GM12875 (cell line): Measurements from ENCODE around the gene DEF6.

Source experiments
- H3K4me3 ChIP-seq: one replicate; pipeline ENCODE4 v1.5.1; 2011; ENCODE audit warnings: low read depth, low read length, control low read depth
- TF ChIP-seq, protein P1 (sequence below): IDR thresholded peaks from 2 replicates; pipeline ENCODE4 v1.5.1; 2011; ENCODE audit warnings: low read depth, mild to moderate bottlenecking, control low read depth, inconsistent platforms, low read length, moderate library complexity, borderline replicate concordance; ENCODE audit not compliant: insufficient read depth

DEF6 gene

DNA sequence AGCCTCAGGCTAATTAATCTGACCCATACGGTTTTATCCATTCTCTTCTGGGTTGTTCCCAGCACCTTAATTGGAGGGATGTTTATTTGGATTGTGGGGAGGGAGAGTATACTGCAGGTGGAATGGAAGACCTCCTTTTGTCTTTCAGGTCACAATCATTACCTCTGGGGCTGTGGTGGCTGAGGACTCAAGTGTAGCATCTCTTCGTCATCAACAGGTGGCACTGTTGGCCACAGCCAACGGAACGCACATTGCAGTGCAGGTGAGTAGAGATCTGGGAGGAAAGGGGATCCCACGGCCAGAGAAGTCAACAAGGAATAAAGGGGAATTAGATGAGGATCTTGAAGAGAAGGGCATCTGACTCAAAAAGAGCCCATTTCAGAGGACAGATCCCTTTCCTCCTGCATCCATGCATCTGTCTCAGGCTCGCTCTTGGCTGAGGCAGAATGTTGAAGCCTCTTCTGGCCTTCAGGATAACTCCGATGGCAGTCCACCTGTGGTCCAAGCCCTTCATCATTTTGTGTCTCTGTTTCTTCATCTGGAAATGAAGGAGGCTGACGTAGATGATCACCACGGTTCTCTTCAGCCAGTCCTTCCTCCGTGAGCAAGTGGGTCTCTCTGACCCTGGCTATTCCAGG is 3.2 kb upstream of the DEF6 start:
- H3K4me3 ChIP-seq: no peak overlapping the region
- TF ChIP-seq, protein P1, sequence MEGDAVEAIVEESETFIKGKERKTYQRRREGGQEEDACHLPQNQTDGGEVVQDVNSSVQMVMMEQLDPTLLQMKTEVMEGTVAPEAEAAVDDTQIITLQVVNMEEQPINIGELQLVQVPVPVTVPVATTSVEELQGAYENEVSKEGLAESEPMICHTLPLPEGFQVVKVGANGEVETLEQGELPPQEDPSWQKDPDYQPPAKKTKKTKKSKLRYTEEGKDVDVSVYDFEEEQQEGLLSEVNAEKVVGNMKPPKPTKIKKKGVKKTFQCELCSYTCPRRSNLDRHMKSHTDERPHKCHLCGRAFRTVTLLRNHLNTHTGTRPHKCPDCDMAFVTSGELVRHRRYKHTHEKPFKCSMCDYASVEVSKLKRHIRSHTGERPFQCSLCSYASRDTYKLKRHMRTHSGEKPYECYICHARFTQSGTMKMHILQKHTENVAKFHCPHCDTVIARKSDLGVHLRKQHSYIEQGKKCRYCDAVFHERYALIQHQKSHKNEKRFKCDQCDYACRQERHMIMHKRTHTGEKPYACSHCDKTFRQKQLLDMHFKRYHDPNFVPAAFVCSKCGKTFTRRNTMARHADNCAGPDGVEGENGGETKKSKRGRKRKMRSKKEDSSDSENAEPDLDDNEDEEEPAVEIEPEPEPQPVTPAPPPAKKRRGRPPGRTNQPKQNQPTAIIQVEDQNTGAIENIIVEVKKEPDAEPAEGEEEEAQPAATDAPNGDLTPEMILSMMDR: peak; percentile 84

DNA sequence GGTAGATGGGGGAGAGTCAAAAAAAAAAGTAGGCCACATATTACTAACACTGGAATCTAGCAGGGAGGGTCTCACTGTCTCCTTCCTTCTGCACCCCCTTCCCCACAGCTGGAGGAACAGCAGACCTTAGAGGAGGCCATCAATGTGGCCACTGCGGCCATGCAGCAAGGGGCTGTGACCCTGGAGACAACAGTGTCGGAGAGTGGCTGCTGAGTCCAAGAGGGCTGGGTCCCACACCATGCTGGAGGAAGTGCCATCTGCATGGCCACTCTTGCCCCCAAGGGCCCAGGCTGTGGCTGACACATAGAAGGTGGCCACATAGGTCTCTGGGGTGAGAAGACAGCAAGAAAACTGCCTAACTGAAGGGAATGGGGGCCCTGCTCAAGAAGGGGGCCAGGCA is 2.6 kb upstream of the DEF6 start:
- TF ChIP-seq, protein P1: no peak
- no peak overlapping the region for H3K4me3 ChIP-seq

DNA sequence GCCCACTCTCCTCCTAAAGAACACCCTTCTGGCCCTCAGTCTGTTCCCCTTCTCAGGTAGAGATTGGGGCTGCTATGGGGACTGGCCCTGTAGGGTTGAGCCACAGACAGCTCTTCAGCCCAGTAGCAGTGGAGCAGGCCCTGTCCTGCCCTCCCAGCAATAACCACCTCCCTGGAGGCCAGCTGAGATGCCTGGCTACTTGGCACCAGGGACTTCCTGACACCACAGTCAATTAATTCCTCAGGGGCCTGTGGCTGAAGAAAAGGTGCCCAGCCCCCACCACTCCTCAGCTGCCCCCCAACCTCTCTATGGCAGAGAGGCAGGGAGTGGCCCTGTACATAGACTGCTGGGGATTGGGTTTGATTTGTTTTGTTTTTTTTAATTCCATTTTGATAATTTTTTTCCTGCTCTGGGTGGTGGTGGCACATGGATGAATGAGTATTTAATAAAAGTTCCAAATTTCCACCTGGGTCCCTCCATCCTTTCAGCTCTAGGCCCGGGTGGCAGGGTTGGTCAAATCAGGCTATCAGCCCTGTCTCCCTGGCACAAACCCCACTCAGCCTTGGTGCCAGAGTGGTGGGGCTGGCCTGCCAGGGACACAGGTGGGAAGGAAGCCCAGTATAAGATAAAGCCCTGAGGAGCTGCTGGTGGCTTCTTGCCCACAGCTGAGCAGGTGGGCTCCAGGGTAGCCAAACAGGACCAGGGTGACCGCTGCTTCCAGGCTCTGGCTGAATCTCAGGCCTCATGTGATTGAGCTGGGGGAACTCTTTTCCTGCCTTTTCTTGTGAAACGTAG is 1.9 kb upstream of the DEF6 start:
- TF ChIP-seq, protein P1: no peak
- no peak overlapping the region for H3K4me3 ChIP-seq

GRCh38 chr6:35296931-35297600 is 552 bp upstream of the DEF6 start:
- H3K4me3 ChIP-seq: no peak overlapping the region
- TF ChIP-seq, protein P1: no peak

DNA sequence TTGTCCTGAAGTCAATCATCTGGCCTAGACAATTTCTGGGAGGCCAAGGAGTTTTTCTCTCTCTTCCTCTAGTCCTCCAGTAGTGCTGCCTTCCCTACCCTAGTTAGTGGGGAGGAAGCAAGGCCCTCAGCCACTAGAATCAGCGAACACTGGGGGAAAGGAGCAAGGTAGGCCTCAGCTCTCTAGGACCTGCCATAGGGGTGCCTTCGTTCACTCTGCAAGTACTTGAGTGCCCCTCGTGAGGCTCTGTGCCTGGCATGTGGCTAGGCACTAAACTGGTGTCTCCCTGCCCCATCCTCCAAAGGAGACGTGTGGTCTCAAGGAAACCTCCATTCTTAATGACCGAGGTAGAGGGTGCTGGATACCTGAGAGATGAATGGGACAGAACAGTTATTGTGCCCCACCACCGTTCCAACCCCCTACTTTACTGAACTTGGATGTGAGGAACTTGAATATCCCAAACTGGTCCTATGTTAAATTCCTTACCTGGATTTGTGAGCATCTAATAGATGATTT is 1.1 kb downstream of the DEF6 start:
- peak overlapping the region; percentile 57 for H3K4me3 ChIP-seq
- TF ChIP-seq, protein P1: no peak

GRCh38 chr6:35299674-35300073 is 2.1 kb downstream of the DEF6 start:
- H3K4me3 ChIP-seq: no peak overlapping the region
- TF ChIP-seq, protein P1: no peak
